Naive thymus-derived CD4-positive, alpha-beta T cell (primary cell): ENCODE data around the gene CYP2C8. TPM values are rescaled to one million over a fixed set of nuclear protein-coding genes. Genes with fewer than 3 reads are reported as not detected.
"Not testable (repeated sequence)": the region's sequence is repeated elsewhere in the genome, so short reads cannot be mapped to it uniquely, and the experiment has no call there.

ENCODE experiments used
- ATAC-seq: fragments of 150-1000 bp; cut with Tn5 transposase; 2 replicates; pipeline ENCODE4 v1.10.0; 2021; ENCODE audit warnings: mild to moderate bottlenecking, moderate library complexity
- CTCF ChIA-PET: fragments of 350-600 bp; sonication (Branson Sonifier 250); formaldehyde crosslinking; loops from one replicate; lab custom pipeline; 2021; ENCODE audit warnings: antibody characterized with exemption; lab: Charles Lee
- POLR2A ChIA-PET: fragments of 350-600 bp; sonication (Branson Sonifier 250); formaldehyde crosslinking; loops from one replicate; lab custom pipeline; 2021; ENCODE audit warnings: antibody characterized with exemption, inconsistent platforms; lab: Charles Lee
- DNase-seq, 9 donors: peaks; one replicate each; pipeline versions ENCODE4 v3.0.0 to v3.0.0-alpha.2; 2020 to 2022; ENCODE audit warnings: mixed read lengths in 1 of 9
- H3K27ac ChIP-seq: one replicate; pipeline ENCODE4 v1.7.0; 2013; ENCODE audit warnings: mild to moderate bottlenecking, low read depth, low read length, moderate library complexity
- H3K27me3 ChIP-seq, 2 donors: one replicate each; pipeline ENCODE4 v1.7.0; 2013; ENCODE audit warnings: low read length in 2 of 2, mild to moderate bottlenecking in 2 of 2, moderate library complexity in 2 of 2; ENCODE audit not compliant: control insufficient read depth in 2 of 2, insufficient read depth in 2 of 2
- H3K36me3 ChIP-seq, 3 experiments: 1 replicate in 2 of 3; 2 replicates in 1 of 3; pipeline ENCODE4 v1.7.0; 2013; ENCODE audit warnings: low read length in 3 of 3, mild to moderate bottlenecking in 3 of 3, moderate library complexity in 1 of 3; ENCODE audit not compliant: insufficient read depth in 3 of 3, control insufficient read depth in 2 of 3
- H3K4me1 ChIP-seq, 2 donors: one replicate each; pipeline ENCODE4 v1.7.0; 2013; ENCODE audit warnings: low read length in 2 of 2, mild to moderate bottlenecking in 2 of 2, moderate library complexity in 1 of 2; ENCODE audit not compliant: control insufficient read depth in 2 of 2, insufficient read depth in 2 of 2
- H3K4me3 ChIP-seq: 2 replicates; pipeline ENCODE4 v1.7.0; 2013; ENCODE audit warnings: mild to moderate bottlenecking, low read length
- H3K9me3 ChIP-seq, 3 experiments: 1 replicate in 2 of 3; 2 replicates in 1 of 3; pipeline ENCODE4 v1.7.0; 2013; ENCODE audit warnings: low read length in 3 of 3; ENCODE audit not compliant: control insufficient read depth in 2 of 3
- H3K27ac Mint-ChIP-seq, 9 donors: one replicate each; pipeline ENCODE4 v1.8.0; 2020 to 2022; ENCODE audit warnings: mixed read lengths in 9 of 9, mild to moderate bottlenecking in 8 of 9, moderate library complexity in 5 of 9, inconsistent platforms in 2 of 9
- H3K27me3 Mint-ChIP-seq, 5 donors: one replicate each; pipeline ENCODE4 v1.8.0; 2021 to 2022; ENCODE audit warnings: mixed read lengths in 5 of 5, mild to moderate bottlenecking in 1 of 5
- H3K36me3 Mint-ChIP-seq, 5 donors: one replicate each; pipeline ENCODE4 v1.8.0; 2020 to 2022; ENCODE audit warnings: mixed read lengths in 5 of 5, mild to moderate bottlenecking in 3 of 5, inconsistent platforms in 1 of 5
- H3K4me1 Mint-ChIP-seq, 7 donors: one replicate each; pipeline ENCODE4 v1.8.0; 2020 to 2022; ENCODE audit warnings: mixed read lengths in 7 of 7, mild to moderate bottlenecking in 3 of 7, inconsistent platforms in 1 of 7
- H3K4me3 Mint-ChIP-seq, 10 donors: one replicate each; pipeline ENCODE4 v1.8.0; 2020 to 2022; ENCODE audit warnings: mild to moderate bottlenecking in 10 of 10, mixed read lengths in 10 of 10, moderate library complexity in 6 of 10, inconsistent platforms in 2 of 10
- H3K9me3 Mint-ChIP-seq, 11 donors: one replicate each; pipeline ENCODE4 v1.8.0; 2020 to 2022; ENCODE audit warnings: mixed read lengths in 11 of 11, mild to moderate bottlenecking in 4 of 11, inconsistent platforms in 1 of 11, moderate library complexity in 1 of 11
- intact Hi-C, 2 donors: fragments of 100-400 bp; cut with micrococcal nuclease; formaldehyde crosslinking; loops; one replicate each; pipeline ENCODE4 v1.15.1; 2023
- polyA plus RNA-seq, 2 donors: library from polyadenylated mRNA; unstranded; fragments of 300-500 nt; fragmentation: Illumina TruSeq; gene quantifications; one replicate each; pipeline ENCODE4 v1.2.3, GENCODE V29; 2021
- total RNA-seq, 6 experiments: library from RNA in 5 of 6; stranded (reverse) in 5 of 6; gene quantifications; 1 replicate in 5 of 6; 2 replicates in 1 of 6; pipeline ENCODE4 v1.2.3 and lab custom pipeline; 2021 to 2026

Gene CYP2C8
- total and polyA plus RNA-seq, 7 experiments from 2014 or later, result 0.19 to 0.32 TPM; not detected in 5

DNA sequence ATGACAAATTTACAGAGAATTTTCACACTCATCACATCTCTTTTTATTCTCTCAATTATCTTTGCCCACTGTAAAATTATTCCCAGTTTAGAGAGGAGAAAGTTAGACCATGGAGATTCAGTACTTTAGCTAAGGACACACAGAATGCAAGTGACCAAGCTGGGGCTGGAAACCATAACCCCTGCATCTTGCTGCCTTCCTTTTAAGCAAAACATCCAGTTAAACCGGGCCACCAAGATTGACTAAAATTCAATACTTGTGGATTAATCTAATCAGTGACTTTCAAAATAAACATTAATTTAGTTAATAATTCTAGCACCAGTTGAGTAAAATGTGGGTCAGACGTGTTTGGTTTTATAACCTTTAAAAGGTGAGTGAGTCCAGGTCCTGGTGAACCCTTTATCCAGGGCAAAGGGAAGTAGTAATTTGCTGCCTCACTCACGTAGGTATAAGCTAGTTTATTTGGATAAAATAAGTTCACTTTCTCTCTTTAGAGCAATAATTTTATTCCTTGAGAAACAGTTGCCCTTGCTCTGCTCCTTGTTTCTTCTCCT, 1.9 kb upstream of the CYP2C8 start:
- no peaks in the 10 kb centered on the region for H3K4me1 ChIP-seq
- ChIA-PET CTCF (no interaction called here), POLR2A (no interaction called here)
- H3K9me3 ChIP-seq, result no peaks in the 10 kb centered on the region
- intact Hi-C loops, result no loop called here
- H3K36me3 Mint-ChIP-seq, result no peaks in the 10 kb centered on the region
- H3K9me3 Mint-ChIP-seq, result peaks cover 0 to 6% (median 1%) of the 10 kb centered on the region in 11 donors
- no peak overlapping the region for H3K4me3 Mint-ChIP-seq
- no peak for ATAC-seq
- H3K27me3 Mint-ChIP-seq, result no peaks in the 10 kb centered on the region
- no peak overlapping the region for H3K27ac ChIP-seq
- no peaks in the 10 kb centered on the region for H3K27me3 ChIP-seq
- no peak overlapping the region for H3K27ac Mint-ChIP-seq
- no peaks in the 10 kb centered on the region for H3K36me3 ChIP-seq
- DNase-seq, result no peak
- no peaks in the 10 kb centered on the region for H3K4me1 Mint-ChIP-seq
- no peak overlapping the region for H3K4me3 ChIP-seq

DNA sequence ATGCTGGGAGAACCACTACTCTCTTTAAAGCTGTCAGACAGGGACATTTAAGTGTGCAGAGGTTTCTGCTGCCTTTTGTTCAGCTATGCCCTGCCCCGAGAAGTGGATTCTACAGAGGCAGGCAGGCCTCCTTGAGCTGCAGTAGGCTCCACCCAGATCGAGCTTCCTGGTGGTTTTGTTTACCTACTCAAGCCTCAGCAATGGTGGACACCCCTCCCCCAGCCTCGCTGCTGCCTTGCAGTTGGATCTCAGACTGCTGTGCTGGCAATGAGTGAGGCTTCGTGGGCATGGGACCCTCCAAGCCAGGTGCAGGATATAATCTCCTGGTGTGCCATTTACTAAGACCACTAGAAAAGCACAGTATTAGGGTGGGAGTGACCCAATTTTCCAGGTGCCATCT, 5.2 kb downstream of the CYP2C8 start:
- H3K4me1 Mint-ChIP-seq, intact Hi-C loops, ATAC-seq, H3K36me3 ChIP-seq, H3K27me3 ChIP-seq, H3K27ac Mint-ChIP-seq, CTCF ChIA-PET, H3K27ac ChIP-seq, H3K4me3 ChIP-seq, H3K9me3 ChIP-seq, H3K4me1 ChIP-seq, DNase-seq, H3K36me3 Mint-ChIP-seq, H3K4me3 Mint-ChIP-seq, POLR2A ChIA-PET, H3K27me3 Mint-ChIP-seq: not testable (repeated sequence)
- H3K9me3 Mint-ChIP-seq, result peaks cover 0 to 18% (median 4%) of the 10 kb centered on the region in 11 donors

DNA sequence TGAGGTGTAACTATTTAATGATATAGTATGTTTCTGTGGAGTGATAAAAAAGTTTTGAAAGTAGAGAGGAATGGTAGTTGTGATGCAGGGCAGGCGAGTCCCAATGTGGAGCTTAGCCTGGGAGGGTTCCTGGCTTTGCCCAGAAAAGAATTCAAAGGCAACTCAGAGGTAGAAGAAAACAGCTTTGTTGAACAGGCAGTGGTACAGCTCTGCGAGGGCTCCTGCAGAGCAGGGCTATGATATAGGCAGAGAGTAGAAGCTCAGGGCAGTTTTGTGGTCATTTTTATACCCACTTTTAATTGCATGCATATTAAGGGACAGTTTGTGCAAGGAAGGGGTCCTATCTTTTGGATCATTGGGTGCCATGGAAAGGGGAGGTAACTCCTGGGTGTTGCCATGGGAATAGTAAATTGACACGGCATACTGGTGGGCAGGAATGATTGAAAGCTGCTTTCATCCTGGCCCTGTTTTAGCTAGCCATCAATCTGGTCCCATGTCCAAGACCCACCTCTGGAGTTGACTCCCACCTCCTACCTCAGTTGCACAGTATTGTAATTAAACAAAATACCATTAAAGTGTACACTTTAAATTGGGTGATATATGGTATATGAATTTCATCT, 12.4 kb downstream of the CYP2C8 start:
- Histone ChIP-seq H3K27me3 (no peaks in the 10 kb centered on the region), H3K27ac (no peak overlapping the region), H3K4me1 (no peaks in the 10 kb centered on the region), H3K9me3 (no peaks in the 10 kb centered on the region), H3K36me3 (no peaks in the 10 kb centered on the region), H3K4me3 (no peak overlapping the region)
- H3K4me1 Mint-ChIP-seq, result no peaks in the 10 kb centered on the region
- DNase-seq (no peak), ATAC-seq (no peak)
- POLR2A ChIA-PET, result no interaction called here
- H3K36me3 Mint-ChIP-seq, result no peaks in the 10 kb centered on the region
- H3K27me3 Mint-ChIP-seq, result no peaks in the 10 kb centered on the region
- intact Hi-C loops, result no loop called here
- CTCF ChIA-PET, result no interaction called here
- peaks cover 0 to 12% (median 3%) of the 10 kb centered on the region in 11 donors for H3K9me3 Mint-ChIP-seq
- no peak overlapping the region for H3K27ac Mint-ChIP-seq
- H3K4me3 Mint-ChIP-seq, result no peak overlapping the region

DNA sequence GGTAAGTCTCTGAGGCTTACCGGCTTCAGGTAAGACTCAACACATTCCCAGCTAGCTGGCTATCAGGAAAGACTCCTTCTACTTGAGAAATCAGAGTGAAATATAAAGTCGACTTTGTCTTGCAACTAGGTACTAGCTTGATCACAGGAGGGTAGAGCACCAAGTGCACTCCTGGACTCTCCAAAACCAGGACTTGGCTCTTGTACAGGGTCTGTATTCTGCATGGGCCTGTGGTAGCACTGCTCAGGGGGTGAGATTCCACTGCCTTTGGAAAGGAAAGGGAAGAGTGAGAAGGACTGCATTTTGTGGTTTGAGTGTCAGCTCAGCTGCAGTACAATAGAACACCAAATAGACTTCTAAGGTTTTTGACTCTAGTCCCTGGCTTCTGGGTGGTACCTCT, 19.4 kb downstream of the CYP2C8 start:
- ChIA-PET POLR2A (no interaction called here), CTCF (no interaction called here)
- Histone ChIP-seq H3K9me3 (no peaks in the 10 kb centered on the region), H3K36me3 (no peaks in the 10 kb centered on the region), H3K27me3 (no peaks in the 10 kb centered on the region), H3K4me3 (no peak overlapping the region), H3K27ac (no peak overlapping the region), H3K4me1 (no peaks in the 10 kb centered on the region)
- Mint-ChIP-seq H3K27me3 (no peaks in the 10 kb centered on the region), H3K4me3 (no peak overlapping the region), H3K36me3 (no peaks in the 10 kb centered on the region), H3K9me3 (peaks cover 0 to 11% (median 2%) of the 10 kb centered on the region in 11 donors), H3K27ac (no peak overlapping the region), H3K4me1 (no peaks in the 10 kb centered on the region)
- DNase-seq (no peak), ATAC-seq (no peak)
- intact Hi-C loops, result no loop called here

DNA sequence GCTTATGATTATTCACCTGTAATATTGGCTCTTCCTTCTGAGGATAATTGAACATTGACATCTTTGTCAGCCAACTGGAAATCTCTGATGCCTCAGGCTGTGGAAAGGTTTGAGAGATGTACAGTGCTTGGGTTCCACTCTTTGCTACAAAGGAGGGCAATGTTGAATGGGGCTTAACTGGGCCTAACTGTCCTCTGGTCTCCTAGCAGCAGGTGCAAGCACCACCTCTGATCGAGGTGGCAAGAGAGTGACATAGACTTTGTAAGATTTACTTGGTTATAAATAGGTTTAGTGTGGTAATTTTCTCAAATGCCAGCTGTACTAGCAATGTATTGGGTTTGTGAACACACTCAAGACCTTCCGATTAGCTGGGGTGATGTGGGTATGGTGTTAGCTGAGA, 21.1 kb downstream of the CYP2C8 start:
- Mint-ChIP-seq H3K4me3 (no peak overlapping the region), H3K36me3 (no peaks in the 10 kb centered on the region), H3K9me3 (peaks cover 0 to 14% (median 2%) of the 10 kb centered on the region in 11 donors), H3K4me1 (no peaks in the 10 kb centered on the region), H3K27ac (no peak overlapping the region), H3K27me3 (no peaks in the 10 kb centered on the region)
- H3K27me3 ChIP-seq, result no peaks in the 10 kb centered on the region
- ChIA-PET POLR2A (no interaction called here), CTCF (no interaction called here)
- no peaks in the 10 kb centered on the region for H3K36me3 ChIP-seq
- no peaks in the 10 kb centered on the region for H3K4me1 ChIP-seq
- no peak overlapping the region for H3K4me3 ChIP-seq
- ATAC-seq, result no peak
- H3K9me3 ChIP-seq, result no peaks in the 10 kb centered on the region
- no peak overlapping the region for H3K27ac ChIP-seq
- no peak for DNase-seq
- intact Hi-C loops, result no loop called here

DNA sequence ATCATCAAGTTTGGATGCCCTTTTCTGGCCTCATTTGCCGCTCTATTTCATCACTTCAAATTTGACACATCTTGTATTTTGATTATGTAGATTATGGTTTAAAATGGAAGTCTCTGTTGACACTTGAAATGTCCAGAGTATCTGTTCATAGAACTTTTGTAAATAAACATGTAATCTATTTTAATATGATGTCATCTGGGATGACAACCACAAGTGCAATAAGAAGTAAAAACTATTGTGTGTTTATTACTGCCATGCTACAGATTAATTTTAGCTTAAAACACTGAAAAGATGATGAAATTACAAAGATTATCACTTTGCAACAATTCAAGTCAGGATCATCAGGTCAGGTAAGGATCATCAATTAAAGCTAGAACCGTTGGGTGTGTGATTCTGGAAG, 30.0 kb downstream of the CYP2C8 start:
- no peak overlapping the region for H3K27ac ChIP-seq
- H3K4me1 ChIP-seq, result no peaks in the 10 kb centered on the region
- intact Hi-C loops, result no loop called here
- DNase-seq (no peak), ATAC-seq (no peak)
- H3K4me1 Mint-ChIP-seq, result no peaks in the 10 kb centered on the region
- no peak overlapping the region for H3K4me3 ChIP-seq
- H3K4me3 Mint-ChIP-seq, result no peak overlapping the region
- no peaks in the 10 kb centered on the region for H3K36me3 Mint-ChIP-seq
- no peaks in the 10 kb centered on the region for H3K36me3 ChIP-seq
- peaks cover 0 to 3% (median 0%) of the 10 kb centered on the region in 11 donors for H3K9me3 Mint-ChIP-seq
- no peak overlapping the region for H3K27ac Mint-ChIP-seq
- CTCF ChIA-PET, result no interaction called here
- no peaks in the 10 kb centered on the region for H3K27me3 ChIP-seq
- H3K27me3 Mint-ChIP-seq, result no peaks in the 10 kb centered on the region
- POLR2A ChIA-PET, result interaction anchor here (0.8 kb wide), 1 partner anchor 116 kb away, joined by 3 read pairs; no protein-coding TSS in a partner anchor
- no peaks in the 10 kb centered on the region for H3K9me3 ChIP-seq
